Osteocyte (in vitro differentiated cells): ENCODE measurements around the gene POLD4. TPM values are rescaled to one million over a fixed set of nuclear protein-coding genes. Genes with fewer than 3 reads are reported as not detected.

Source experiments
- DNase-seq: peaks from one replicate; pipeline ENCODE4 v3.0.0; 2021; ENCODE audit warnings: mixed read lengths; ENCODE audit not compliant: unreplicated experiment; ENCODE audit errors: extremely low spot score
- H3K27ac Mint-ChIP-seq: one replicate; pipeline ENCODE4 v1.8.0; 2021; ENCODE audit warnings: mild to moderate bottlenecking, mixed read lengths; ENCODE audit not compliant: unreplicated experiment
- H3K27me3 Mint-ChIP-seq: one replicate; pipeline ENCODE4 v1.8.0; 2021; ENCODE audit warnings: mixed read lengths; ENCODE audit not compliant: unreplicated experiment
- H3K36me3 Mint-ChIP-seq: one replicate; pipeline ENCODE4 v1.8.0; 2021; ENCODE audit warnings: mixed read lengths; ENCODE audit not compliant: unreplicated experiment
- H3K4me1 Mint-ChIP-seq: one replicate; pipeline ENCODE4 v1.8.0; 2021; ENCODE audit warnings: mixed read lengths; ENCODE audit not compliant: unreplicated experiment
- H3K4me3 Mint-ChIP-seq: one replicate; pipeline ENCODE4 v1.8.0; 2021; ENCODE audit warnings: mild to moderate bottlenecking, moderate library complexity, mixed read lengths; ENCODE audit not compliant: unreplicated experiment
- H3K9me3 Mint-ChIP-seq: one replicate; pipeline ENCODE4 v1.8.0; 2021; ENCODE audit warnings: mixed read lengths; ENCODE audit not compliant: unreplicated experiment
- total RNA-seq: library from RNA; stranded (reverse); gene quantifications from 2 replicates; pipeline ENCODE4 v1.2.1, GENCODE V29; 2021
- TF ChIP-seq, protein P1 (sequence below): fragments of 200-600 bp; sonication (generic); IDR thresholded peaks from 2 replicates; pipeline ENCODE4 v1.5.0; 2021; ENCODE audit warnings: antibody characterized with exemption, mild to moderate bottlenecking, moderate library complexity

Gene POLD4
- total RNA-seq, 1 donor from 2014 or later: 64.0 TPM

- no peaks in the 10 kb centered on the region for H3K27me3 Mint-ChIP-seq
- no peaks in the 10 kb centered on the region for H3K9me3 Mint-ChIP-seq
- peaks cover 14% of the 10 kb centered on the region for H3K36me3 Mint-ChIP-seq
- no peak overlapping the region for H3K27ac Mint-ChIP-seq
- peaks cover 27% of the 10 kb centered on the region for H3K4me1 Mint-ChIP-seq
- TF ChIP-seq, protein P1, sequence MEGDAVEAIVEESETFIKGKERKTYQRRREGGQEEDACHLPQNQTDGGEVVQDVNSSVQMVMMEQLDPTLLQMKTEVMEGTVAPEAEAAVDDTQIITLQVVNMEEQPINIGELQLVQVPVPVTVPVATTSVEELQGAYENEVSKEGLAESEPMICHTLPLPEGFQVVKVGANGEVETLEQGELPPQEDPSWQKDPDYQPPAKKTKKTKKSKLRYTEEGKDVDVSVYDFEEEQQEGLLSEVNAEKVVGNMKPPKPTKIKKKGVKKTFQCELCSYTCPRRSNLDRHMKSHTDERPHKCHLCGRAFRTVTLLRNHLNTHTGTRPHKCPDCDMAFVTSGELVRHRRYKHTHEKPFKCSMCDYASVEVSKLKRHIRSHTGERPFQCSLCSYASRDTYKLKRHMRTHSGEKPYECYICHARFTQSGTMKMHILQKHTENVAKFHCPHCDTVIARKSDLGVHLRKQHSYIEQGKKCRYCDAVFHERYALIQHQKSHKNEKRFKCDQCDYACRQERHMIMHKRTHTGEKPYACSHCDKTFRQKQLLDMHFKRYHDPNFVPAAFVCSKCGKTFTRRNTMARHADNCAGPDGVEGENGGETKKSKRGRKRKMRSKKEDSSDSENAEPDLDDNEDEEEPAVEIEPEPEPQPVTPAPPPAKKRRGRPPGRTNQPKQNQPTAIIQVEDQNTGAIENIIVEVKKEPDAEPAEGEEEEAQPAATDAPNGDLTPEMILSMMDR: no peak
- no peak overlapping the region for H3K4me3 Mint-ChIP-seq
- DNase-seq: peak; percentile 75
Observed at GRCh38 chr11:67396587-67397389, 43.4 kb upstream of the POLD4 start.

- Mint-ChIP-seq H3K27ac (no peak overlapping the region), H3K27me3 (no peaks in the 10 kb centered on the region), H3K36me3 (peaks cover 14% of the 10 kb centered on the region), H3K4me1 (peaks cover 29% of the 10 kb centered on the region), H3K9me3 (no peaks in the 10 kb centered on the region), H3K4me3 (no peak overlapping the region)
- TF ChIP-seq, protein P1: no peak
- DNase-seq: no peak
Observed at GRCh38 chr11:67396259-67396581, 42.9 kb upstream of the POLD4 start.

DNA sequence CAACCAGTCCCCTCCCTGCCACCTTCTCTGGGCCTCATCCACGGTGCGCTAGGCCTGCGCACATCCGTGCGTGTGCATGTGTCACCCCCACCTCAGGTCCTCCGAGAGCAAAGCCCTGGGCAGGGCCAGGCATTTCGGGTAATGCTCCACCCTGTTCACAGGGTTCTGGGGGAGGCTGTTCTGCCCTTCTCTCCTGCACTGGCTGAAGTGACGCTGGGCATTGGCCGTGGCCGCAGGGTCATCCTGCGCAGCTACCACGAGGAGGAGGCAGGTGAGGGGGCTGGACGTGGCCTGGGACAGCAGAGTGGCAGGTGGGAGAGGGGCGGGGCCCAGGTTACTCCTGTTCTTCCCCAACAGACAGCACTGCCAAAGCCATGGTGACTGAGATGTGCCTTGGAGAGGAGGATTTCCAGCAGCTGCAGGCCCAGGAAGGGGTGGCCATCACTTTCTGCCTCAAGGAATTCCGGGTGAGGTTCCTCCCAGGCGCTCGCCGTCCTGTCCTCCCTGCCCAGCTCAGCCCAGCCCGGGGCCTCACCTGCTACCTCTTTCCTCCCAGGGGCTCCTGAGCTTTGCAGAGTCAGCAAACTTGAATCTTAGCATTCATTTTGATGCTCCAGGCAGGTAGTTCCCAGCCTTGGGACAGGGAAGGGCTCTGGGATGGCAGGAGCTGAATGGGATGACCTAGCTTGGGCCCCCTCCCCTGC, 42.4 kb upstream of the POLD4 start:
- peak; percentile 81 for DNase-seq
- H3K4me1 Mint-ChIP-seq: peaks cover 32% of the 10 kb centered on the region
- H3K27me3 Mint-ChIP-seq: no peaks in the 10 kb centered on the region
- H3K9me3 Mint-ChIP-seq: no peaks in the 10 kb centered on the region
- H3K27ac Mint-ChIP-seq: no peak overlapping the region
- H3K4me3 Mint-ChIP-seq: no peak overlapping the region
- H3K36me3 Mint-ChIP-seq: peaks cover 14% of the 10 kb centered on the region
- TF ChIP-seq, protein P1: no peak

DNA sequence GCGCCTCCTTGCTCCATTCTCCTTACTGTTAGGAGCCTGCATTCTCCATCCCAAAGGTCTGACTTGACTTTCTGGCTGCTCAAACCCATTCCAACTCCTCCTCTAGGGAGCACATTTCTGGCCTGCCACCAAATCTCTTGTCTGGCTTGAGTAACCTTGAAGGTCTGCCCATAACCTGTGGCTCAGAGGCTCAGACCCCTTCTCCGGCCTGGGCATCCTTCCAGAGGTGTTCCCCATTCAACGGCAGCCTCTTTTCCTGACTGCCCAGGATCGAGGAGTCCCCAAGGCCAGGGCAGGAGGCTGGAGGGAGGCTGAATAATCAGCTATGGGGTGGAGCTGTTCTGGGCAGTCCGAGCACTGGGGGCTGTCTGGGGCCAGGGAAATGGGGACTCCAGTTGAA, 40.6 kb upstream of the POLD4 start:
- Mint-ChIP-seq H3K4me3 (peak overlapping the region; percentile 32), H3K36me3 (peaks cover 14% of the 10 kb centered on the region), H3K9me3 (no peaks in the 10 kb centered on the region), H3K27me3 (no peaks in the 10 kb centered on the region), H3K27ac (no peak overlapping the region), H3K4me1 (peaks cover 27% of the 10 kb centered on the region)
- DNase-seq: peak; percentile 78
- TF ChIP-seq, protein P1: no peak

DNA sequence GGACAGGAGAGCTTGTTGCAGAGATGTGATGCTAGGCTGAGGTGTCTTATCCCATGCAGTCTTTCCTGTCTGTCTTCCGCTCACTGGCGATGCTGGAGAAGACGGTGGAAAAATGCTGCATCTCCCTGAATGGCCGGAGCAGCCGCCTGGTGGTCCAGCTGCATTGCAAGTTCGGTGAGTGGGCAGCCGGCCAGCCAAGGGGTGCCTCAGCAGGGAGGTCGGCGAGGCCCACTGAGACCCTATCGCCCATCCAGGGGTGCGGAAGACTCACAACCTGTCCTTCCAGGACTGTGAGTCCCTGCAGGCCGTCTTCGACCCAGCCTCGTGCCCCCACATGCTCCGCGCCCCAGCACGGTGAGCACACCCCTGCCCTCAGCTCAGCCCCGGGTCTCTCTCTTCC, 40.1 kb upstream of the POLD4 start:
- peak overlapping the region; percentile 32 for H3K4me3 Mint-ChIP-seq
- no peak overlapping the region for H3K27ac Mint-ChIP-seq
- H3K27me3 Mint-ChIP-seq: no peaks in the 10 kb centered on the region
- peaks cover 13% of the 10 kb centered on the region for H3K36me3 Mint-ChIP-seq
- DNase-seq: peak; percentile 79
- H3K4me1 Mint-ChIP-seq: peaks cover 27% of the 10 kb centered on the region
- no peaks in the 10 kb centered on the region for H3K9me3 Mint-ChIP-seq
- TF ChIP-seq, protein P1: no peak
